Fibroblast of lung (primary cell): ENCODE measurements around the gene ATP6V0E2. TPM values are rescaled to one million over a fixed set of nuclear protein-coding genes. Genes with fewer than 3 reads are reported as not detected.
"Not testable (repeated sequence)": the region's sequence is repeated elsewhere in the genome, so short reads cannot be mapped to it uniquely, and the experiment has no call there.

ENCODE experiments used
- DNase-seq, 2 donors: peaks; one replicate each; pipeline versions ENCODE4 v3.0.0 to v3.0.0-alpha.2; 2010; ENCODE audit warnings: low read depth in 2 of 2
- H2AFZ ChIP-seq: 2 replicates; pipeline ENCODE4 v1.5.1; 2012; ENCODE audit warnings: low read length, control low read depth, inconsistent platforms
- H3K27ac ChIP-seq: 2 replicates; pipeline ENCODE4 v1.5.1; 2011; ENCODE audit warnings: low read length, control low read depth; ENCODE audit not compliant: insufficient read depth
- H3K27me3 ChIP-seq: 2 replicates; pipeline ENCODE4 v1.5.1; 2011; ENCODE audit warnings: mild to moderate bottlenecking, low read length; ENCODE audit not compliant: control insufficient read depth, insufficient read depth
- H3K36me3 ChIP-seq: 2 replicates; pipeline ENCODE4 v1.5.1; 2011; ENCODE audit warnings: low read length; ENCODE audit not compliant: control insufficient read depth, insufficient read depth
- H3K4me1 ChIP-seq: 2 replicates; pipeline ENCODE4 v1.5.1; 2011; ENCODE audit warnings: low read length; ENCODE audit not compliant: control insufficient read depth, insufficient read depth; ENCODE audit errors: extremely low read depth
- H3K4me2 ChIP-seq: 2 replicates; pipeline ENCODE4 v1.5.1; 2011; ENCODE audit warnings: low read length, control low read depth; ENCODE audit not compliant: insufficient read depth; ENCODE audit errors: extremely low read depth
- H3K4me3 ChIP-seq, 4 experiments: fragments of 200-600 bp in 1 of 4; sonication (generic) in 1 of 4; replicated peaks in 1 of 4; 2 replicates each; pipeline ENCODE4 v1.5.1; 2011 to 2016; ENCODE audit warnings: low read length in 4 of 4, low read depth in 3 of 4, mild to moderate bottlenecking in 3 of 4, control low read depth in 2 of 4, inconsistent platforms in 1 of 4, mixed read lengths in 1 of 4; ENCODE audit not compliant: insufficient read depth in 1 of 4; ENCODE audit errors: control extremely low read depth in 1 of 4
- H3K79me2 ChIP-seq: 2 replicates; pipeline ENCODE4 v1.5.1; 2012; ENCODE audit warnings: mild to moderate bottlenecking, low read length, inconsistent platforms; ENCODE audit not compliant: control insufficient read depth, insufficient read depth
- H3K9ac ChIP-seq: 2 replicates; pipeline ENCODE4 v1.5.1; 2011; ENCODE audit warnings: mild to moderate bottlenecking, low read length, control low read depth; ENCODE audit not compliant: insufficient read depth
- H3K9me3 ChIP-seq: 2 replicates; pipeline ENCODE4 v1.5.1; 2012; ENCODE audit warnings: low read depth, low read length; ENCODE audit not compliant: control insufficient read depth, insufficient read depth
- H4K20me1 ChIP-seq: 2 replicates; pipeline ENCODE4 v1.5.1; 2011; ENCODE audit warnings: low read length; ENCODE audit not compliant: control insufficient read depth, insufficient read depth; ENCODE audit errors: extremely low read depth
- EZH2 ChIP-seq: IDR thresholded peaks from 2 replicates; pipeline ENCODE4 v1.5.1; 2012; ENCODE audit warnings: low read length, control low read depth, mild to moderate bottlenecking; ENCODE audit errors: missing control alignments
- polyA plus RNA-seq, 2 donors: library from polyadenylated mRNA; depleted of rRNA in 1 of 2; stranded (reverse) in 1 of 2; unstranded in 1 of 2; fragments of >200 nt; gene quantifications; 2 replicates each; pipeline ENCODE4 v1.2.1, GENCODE V29; 2011 to 2012; ENCODE audit warnings: missing spikeins in 1 of 2
- total RNA-seq: library from RNA; depleted of rRNA; stranded (reverse); fragments of >200 nt; gene quantifications from 2 replicates; pipeline ENCODE4 v1.2.1, GENCODE V29; 2014
- TF ChIP-seq, protein P1 (sequence below), 2 donors: IDR thresholded peaks in 1 of 2; conservative IDR thresholded peaks in 1 of 2; 1 replicate in 1 of 2; 2 replicates in 1 of 2; pipeline ENCODE4 v1.5.1; 2011 to 2012; ENCODE audit warnings: low read length in 2 of 2, control low read depth in 1 of 2, inconsistent platforms in 1 of 2, low read depth in 1 of 2, mild to moderate bottlenecking in 1 of 2

Gene ATP6V0E2
- total and polyA plus RNA-seq, 2 donors (not counting 1 experiment from before 2014, with no cell fraction given): 14.3 to 22.6 TPM

DNA sequence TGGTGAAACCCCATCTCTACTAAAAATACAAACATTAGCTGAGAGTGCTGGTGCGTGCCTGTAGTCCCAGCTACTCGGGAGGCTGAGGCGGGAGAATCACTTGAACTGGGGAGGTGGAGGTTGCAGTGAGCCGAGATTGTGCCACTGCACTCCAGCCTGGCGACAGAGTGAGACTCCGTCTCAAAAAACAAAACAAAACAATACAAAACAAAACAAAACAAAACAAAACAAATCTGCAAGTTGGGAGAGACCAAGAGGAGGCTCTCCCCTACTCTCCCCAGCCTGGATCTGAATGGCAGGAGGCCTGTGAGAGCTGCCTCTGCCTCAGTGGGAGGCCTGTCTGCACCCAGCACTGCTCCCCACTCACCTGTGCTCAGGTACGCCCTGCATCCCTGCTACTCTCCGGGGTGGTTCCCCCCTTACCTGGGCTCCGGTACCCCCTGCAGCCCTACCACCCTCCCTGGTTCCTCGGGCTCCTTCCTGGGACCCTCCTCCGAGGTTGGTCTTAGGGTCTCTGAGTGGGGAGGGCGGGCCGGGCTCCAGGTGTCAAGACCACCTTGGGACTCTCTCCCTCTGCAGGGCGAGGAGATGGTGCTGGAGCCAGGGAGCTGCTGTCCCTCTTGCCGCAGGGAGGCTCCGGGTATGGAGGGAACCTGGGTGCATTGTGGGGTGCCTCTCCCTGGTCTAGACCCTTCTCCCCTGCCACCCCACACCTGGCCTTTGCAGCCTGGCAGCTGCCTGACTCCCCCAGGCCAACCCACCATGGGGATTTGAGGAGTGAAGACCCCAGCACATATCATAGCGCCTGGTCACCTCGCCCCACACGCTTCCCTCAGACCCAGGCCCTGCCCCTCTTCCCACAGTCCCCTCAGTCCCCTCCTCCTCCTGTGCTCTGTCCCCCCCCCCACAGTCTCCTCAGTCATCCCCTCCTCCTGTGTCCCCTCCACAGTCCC lies 45.1 kb upstream of the ATP6V0E2 start:
- DNase-seq: no peak
- Histone ChIP-seq H3K4me2 (no peak overlapping the region), H3K27ac (no peak overlapping the region), H3K4me3 (no peak overlapping the region), H4K20me1 (no peaks in the 10 kb centered on the region), H3K4me1 (no peaks in the 10 kb centered on the region), H2AFZ (no peak overlapping the region), H3K9ac (no peak overlapping the region), H3K27me3 (no peaks in the 10 kb centered on the region), H3K9me3 (no peaks in the 10 kb centered on the region), H3K36me3 (no peaks in the 10 kb centered on the region), H3K79me2 (no peaks in the 10 kb centered on the region)
- no peak for TF ChIP-seq EZH2
- TF ChIP-seq, protein P1, sequence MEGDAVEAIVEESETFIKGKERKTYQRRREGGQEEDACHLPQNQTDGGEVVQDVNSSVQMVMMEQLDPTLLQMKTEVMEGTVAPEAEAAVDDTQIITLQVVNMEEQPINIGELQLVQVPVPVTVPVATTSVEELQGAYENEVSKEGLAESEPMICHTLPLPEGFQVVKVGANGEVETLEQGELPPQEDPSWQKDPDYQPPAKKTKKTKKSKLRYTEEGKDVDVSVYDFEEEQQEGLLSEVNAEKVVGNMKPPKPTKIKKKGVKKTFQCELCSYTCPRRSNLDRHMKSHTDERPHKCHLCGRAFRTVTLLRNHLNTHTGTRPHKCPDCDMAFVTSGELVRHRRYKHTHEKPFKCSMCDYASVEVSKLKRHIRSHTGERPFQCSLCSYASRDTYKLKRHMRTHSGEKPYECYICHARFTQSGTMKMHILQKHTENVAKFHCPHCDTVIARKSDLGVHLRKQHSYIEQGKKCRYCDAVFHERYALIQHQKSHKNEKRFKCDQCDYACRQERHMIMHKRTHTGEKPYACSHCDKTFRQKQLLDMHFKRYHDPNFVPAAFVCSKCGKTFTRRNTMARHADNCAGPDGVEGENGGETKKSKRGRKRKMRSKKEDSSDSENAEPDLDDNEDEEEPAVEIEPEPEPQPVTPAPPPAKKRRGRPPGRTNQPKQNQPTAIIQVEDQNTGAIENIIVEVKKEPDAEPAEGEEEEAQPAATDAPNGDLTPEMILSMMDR (conservative IDR thresholded peaks at IDR 0.05 in 1 of 2, IDR thresholded peaks at IDR 0.05 in 1 of 2; ENCODE audit: low read depth in 1 of 2, low read length in 2 of 2): no peak

DNA sequence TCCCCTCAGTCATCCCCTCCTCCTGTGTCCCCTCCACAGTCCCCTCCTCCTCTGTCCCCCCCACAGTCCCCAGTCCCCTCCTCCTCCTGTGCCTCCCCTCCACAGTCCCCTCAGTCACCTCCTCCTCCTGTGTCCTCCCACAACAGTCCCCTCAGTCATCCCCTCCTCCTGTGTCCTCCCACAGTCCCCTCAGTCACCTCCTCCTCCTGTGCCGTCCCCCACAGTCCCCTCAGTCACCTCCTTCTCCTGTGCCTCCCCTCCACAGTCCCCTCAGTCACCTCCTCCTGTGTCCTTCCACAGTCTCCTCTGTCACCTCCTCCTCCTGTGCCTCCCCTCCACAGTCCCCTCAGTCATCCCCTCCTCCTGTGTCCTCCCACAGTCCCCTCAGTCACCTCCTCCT lies 43.2 kb upstream of the ATP6V0E2 start:
- H3K27ac ChIP-seq, H3K4me2 ChIP-seq, H2AFZ ChIP-seq: not testable (repeated sequence)

GRCh38 chr7:149830997-149831740 lies 42.6 kb upstream of the ATP6V0E2 start:
- no peak overlapping the region for H3K4me3 ChIP-seq
- H3K79me2 ChIP-seq: no peaks in the 10 kb centered on the region
- H3K27me3 ChIP-seq: no peaks in the 10 kb centered on the region
- no peaks in the 10 kb centered on the region for H3K4me1 ChIP-seq
- TF ChIP-seq, protein P1 (conservative IDR thresholded peaks at IDR 0.05 in 1 of 2, IDR thresholded peaks at IDR 0.05 in 1 of 2; ENCODE audit: low read depth in 1 of 2, low read length in 2 of 2): no peak
- no peak for TF ChIP-seq EZH2
- no peak overlapping the region for H3K27ac ChIP-seq
- no peaks in the 10 kb centered on the region for H3K36me3 ChIP-seq
- H3K9me3 ChIP-seq: no peaks in the 10 kb centered on the region
- no peak overlapping the region for H2AFZ ChIP-seq
- no peaks in the 10 kb centered on the region for H4K20me1 ChIP-seq
- no peak for DNase-seq
- no peak overlapping the region for H3K4me2 ChIP-seq
- H3K9ac ChIP-seq: no peak overlapping the region

More for the DNA sequence above, 43.2 kb upstream of the ATP6V0E2 start:
- H3K4me1 ChIP-seq, H3K36me3 ChIP-seq, DNase-seq, H3K79me2 ChIP-seq, H3K4me3 ChIP-seq, H3K27me3 ChIP-seq, H4K20me1 ChIP-seq, H3K9me3 ChIP-seq, H3K9ac ChIP-seq: not testable (repeated sequence)
